Measurements from ENCODE around the gene THOC5. TPM values are rescaled to one million over a fixed set of nuclear protein-coding genes. Genes with fewer than 3 reads are reported as not detected.

THOC5 gene
- 59.5 and 59.7 TPM in 2 replicates for total RNA-seq

GRCh38 chr22:29553351-29554224, at the start of gene THOC5:
TSS of gene THOC5 (minus strand) at chr22:29553757. CDS start at chr22:29549147, 4,610 bp downstream.

GRCh38 chr22:29479417-29480261, 73.9 kb downstream of the THOC5 start, which contains the start of gene NEFH:
TSS of gene NEFH (plus strand) at chr22:29480218. CDS start at chr22:29480263, 45 bp downstream.

Other genes with a start within 250 kb of the THOC5 start
- 8.7 and 12.6 TPM in 2 replicates for gene GAS2L1, start 247.1 kb downstream of the THOC5 start, total RNA-seq
- not detected in 2 replicates for gene RASL10A, start 238.1 kb downstream of the THOC5 start, total RNA-seq
- 59.5 and 69.8 TPM in 2 replicates for gene AP1B1, start 165.2 kb downstream of the THOC5 start, total RNA-seq
- gene RFPL1, start 115.2 kb downstream of the THOC5 start, total RNA-seq = not detected in 2 replicates
- gene NEFH, start 73.5 kb downstream of the THOC5 start, total RNA-seq = 0.37 and 0.44 TPM in 2 replicates
- 37.7 and 43.4 TPM in 2 replicates for gene NIPSNAP1, start 27.4 kb upstream of the THOC5 start, total RNA-seq
- gene NF2, start 49.9 kb upstream of the THOC5 start, total RNA-seq = 81.1 and 83.1 TPM in 2 replicates
- gene CABP7, start 166.2 kb upstream of the THOC5 start, total RNA-seq = not detected in 2 replicates
- 22.8 and 24.0 TPM in 2 replicates for gene ZMAT5, start 213.2 kb upstream of the THOC5 start, total RNA-seq
- gene UQCR10, start 213.6 kb upstream of the THOC5 start, total RNA-seq = 61.1 and 76.6 TPM in 2 replicates